ENCODE measurements around the gene PASK.

- TF ChIP-seq POLR2A (IDR thresholded peaks at IDR 0.05), result no peak
- no peak for TF ChIP-seq CTCF (IDR thresholded peaks at IDR 0.05)
Measured at GRCh38 chr2:241151934-241152660, 2.8 kb upstream of the PASK start.
